Kidney (tissue), 14 donors: Measurements from ENCODE around the gene MSRB3. TPM values are rescaled to one million over a fixed set of nuclear protein-coding genes. Genes with fewer than 3 reads are reported as not detected.

Experiments used
- DNase-seq, 5 donors: peaks; one replicate each; pipeline ENCODE4 v3.0.0-alpha.2; 2013 to 2020
- FAIRE-seq: peaks from 2 replicates; lab custom pipeline; 2012; peaks lifted over from hg19 to GRCh38; lab: Jason Lieb, UNC
- H3K27ac ChIP-seq, 2 donors: one replicate each; pipeline ENCODE4 v1.7.0; 2013; ENCODE audit warnings: low read depth in 2 of 2, low read length in 2 of 2, inconsistent platforms in 1 of 2
- H3K27me3 ChIP-seq: one replicate; pipeline ENCODE4 v1.7.1; 2013; ENCODE audit warnings: low read length, inconsistent platforms; ENCODE audit not compliant: control insufficient read depth, insufficient read depth
- H3K36me3 ChIP-seq, 3 donors: one replicate each; pipeline versions ENCODE4 v1.7.0 to v1.7.1; 2013; ENCODE audit warnings: low read length in 3 of 3, control low read depth in 1 of 3, inconsistent platforms in 1 of 3; ENCODE audit not compliant: insufficient read depth in 3 of 3, control insufficient read depth in 2 of 3
- H3K4me1 ChIP-seq, 3 donors: one replicate each; pipeline versions ENCODE4 v1.7.0 to v1.7.1; 2013; ENCODE audit warnings: low read length in 3 of 3, inconsistent platforms in 1 of 3, low read depth in 1 of 3; ENCODE audit not compliant: control insufficient read depth in 2 of 3, insufficient read depth in 2 of 3
- H3K4me3 ChIP-seq, 3 donors: one replicate each; pipeline versions ENCODE4 v1.7.0 to v1.8.1; 2013; ENCODE audit warnings: low read length in 3 of 3, control low read depth in 1 of 3, inconsistent platforms in 1 of 3
- H3K9ac ChIP-seq, 3 donors: one replicate each; pipeline versions ENCODE4 v1.7.0 to v1.7.1; 2013; ENCODE audit warnings: low read length in 3 of 3, control low read depth in 1 of 3, inconsistent platforms in 1 of 3
- H3K9me3 ChIP-seq, 3 donors: one replicate each; pipeline versions ENCODE4 v1.7.0 to v1.7.1; 2013; ENCODE audit warnings: low read length in 3 of 3, control low read depth in 1 of 3, inconsistent platforms in 1 of 3; ENCODE audit not compliant: control insufficient read depth in 2 of 3, insufficient read depth in 1 of 3
- CTCF ChIP-seq: IDR thresholded peaks from 3 replicates; pipeline ENCODE4 v1.5.1; 2012; ENCODE audit warnings: mild to moderate bottlenecking, moderate library complexity, borderline replicate concordance; ENCODE audit not compliant: insufficient read depth; ENCODE audit errors: extremely low read depth
- intact Hi-C: fragments of 100-400 bp; cut with DNase I; formaldehyde crosslinking; loops from one replicate; pipeline ENCODE4 v1.11.1; 2022
- polyA plus RNA-seq: library from polyadenylated mRNA; stranded (reverse); fragments of 350-450 nt; fragmentation: Illumina TruSeq; extraction: RNeasy Lipid Tissue Mini Kit (QIAGEN cat#74804); gene quantifications from one replicate; pipeline ENCODE4 v1.2.3, GENCODE V29; 2014; ENCODE audit warnings: low read depth, low replicate concordance; ENCODE audit not compliant: insufficient read depth
- total RNA-seq: library from RNA; stranded (reverse); fragmentation: NEBNext Ultra II Directional; extraction: Animal tissue kit (Norgen Biotek cat#: 25700); gene quantifications from one replicate; pipeline ENCODE4 v1.2.1, GENCODE V29; 2021
- donor health status: control.
- donor health status: control.
- donor health status: control.
- donor health status: control.
- donor health status: control.
- donor health status: DM: yes; HTN: yes; CAD: no.
- donor health status: Normal renal cell carcinoma (clear cell type).

MSRB3 gene
- total and polyA plus RNA-seq, 2 donors from 2014 or later, result 10.3 to 35.9 TPM

- Histone ChIP-seq H3K27ac (no peak overlapping the region), H3K9me3 (no peaks in the 10 kb centered on the region), H3K4me3 (no peak overlapping the region), H3K9ac (no peak overlapping the region), H3K4me1 (no peaks in the 10 kb centered on the region), H3K36me3 (no peaks in the 10 kb centered on the region), H3K27me3 (no peaks in the 10 kb centered on the region)
- FAIRE-seq (no peak), DNase-seq (no peak)
- TF ChIP-seq CTCF, result no peak
- intact Hi-C loops, result no loop called here
Observed at GRCh38 chr12:65252515-65252914, 26.0 kb upstream of the MSRB3 start.

- Histone ChIP-seq H3K9ac (no peak overlapping the region), H3K9me3 (no peaks in the 10 kb centered on the region), H3K27ac (no peak overlapping the region), H3K4me3 (no peak overlapping the region), H3K36me3 (no peaks in the 10 kb centered on the region), H3K4me1 (no peaks in the 10 kb centered on the region), H3K27me3 (no peaks in the 10 kb centered on the region)
- DNase-seq, result no peak
- FAIRE-seq, result no peak
- TF ChIP-seq CTCF, result no peak
- intact Hi-C loops, result no loop called here
Observed at GRCh38 chr12:65257986-65258385, 20.5 kb upstream of the MSRB3 start.

GRCh38 chr12:65259501-65259900 is 19.0 kb upstream of the MSRB3 start:
- H3K4me1 ChIP-seq, result no peaks in the 10 kb centered on the region
- H3K36me3 ChIP-seq, result no peaks in the 10 kb centered on the region
- no peak overlapping the region for H3K9ac ChIP-seq
- no peaks in the 10 kb centered on the region for H3K9me3 ChIP-seq
- H3K4me3 ChIP-seq, result no peak overlapping the region
- TF ChIP-seq CTCF, result no peak
- no peaks in the 10 kb centered on the region for H3K27me3 ChIP-seq
- DNase-seq, result no peak
- intact Hi-C loops, result no loop called here
- FAIRE-seq, result no peak
- no peak overlapping the region for H3K27ac ChIP-seq

- intact Hi-C loops, result no loop called here
- H3K27ac ChIP-seq, result no peak overlapping the region
- H3K9me3 ChIP-seq, result no peaks in the 10 kb centered on the region
- no peaks in the 10 kb centered on the region for H3K4me1 ChIP-seq
- no peak overlapping the region for H3K4me3 ChIP-seq
- no peak overlapping the region for H3K9ac ChIP-seq
- no peaks in the 10 kb centered on the region for H3K36me3 ChIP-seq
- no peak for FAIRE-seq
- no peak for TF ChIP-seq CTCF
- DNase-seq, result no peak
- no peaks in the 10 kb centered on the region for H3K27me3 ChIP-seq
Observed at GRCh38 chr12:65263777-65264176, 14.7 kb upstream of the MSRB3 start.
